Measurements from ENCODE around the gene TMEM237.
A peak's percentile ranks its signal among the peaks of the same experiment; 100 is the strongest.

TMEM237 gene

DNA sequence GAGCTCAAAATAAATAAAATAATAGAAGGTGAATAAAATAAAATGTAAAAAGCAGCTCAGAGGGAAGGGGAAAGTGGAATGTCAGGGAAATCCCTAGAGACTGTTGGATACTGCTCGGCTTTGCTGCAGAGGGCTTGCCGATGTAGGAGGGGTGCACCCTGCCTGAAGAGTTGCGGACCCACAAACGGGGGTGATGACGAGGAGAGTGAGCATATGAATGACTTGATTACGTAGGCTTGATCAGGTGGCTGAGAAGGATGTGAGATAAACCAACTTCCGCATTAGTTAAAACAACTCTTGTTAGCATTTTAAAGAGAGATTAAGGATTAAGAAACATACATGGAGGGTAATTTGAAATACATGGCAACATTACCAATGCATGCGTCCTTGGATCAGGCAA lies 21.0 kb upstream of the TMEM237 start:
- no peaks in the 10 kb centered on the region for H3K27me3 ChIP-seq (ENCODE audit: insufficient read depth, low read length)
- H3K36me3 ChIP-seq (ENCODE audit: insufficient read depth, low read length): no peaks in the 10 kb centered on the region
- H3K4me3 ChIP-seq (ENCODE audit: low read length): no peak overlapping the region
- no peak overlapping the region for H3K27ac ChIP-seq (ENCODE audit: low read depth, low read length)
- WGBS: 82% methylated on average over 8 of the region's 8 CpGs
- no peak overlapping the region for H3K9ac ChIP-seq (ENCODE audit: low read depth, low read length)
- H3K9me3 ChIP-seq (ENCODE audit: insufficient read depth, low read depth, low read length): no peaks in the 10 kb centered on the region
- H3K4me1 ChIP-seq (ENCODE audit: insufficient read depth, low read length): no peaks in the 10 kb centered on the region

DNA sequence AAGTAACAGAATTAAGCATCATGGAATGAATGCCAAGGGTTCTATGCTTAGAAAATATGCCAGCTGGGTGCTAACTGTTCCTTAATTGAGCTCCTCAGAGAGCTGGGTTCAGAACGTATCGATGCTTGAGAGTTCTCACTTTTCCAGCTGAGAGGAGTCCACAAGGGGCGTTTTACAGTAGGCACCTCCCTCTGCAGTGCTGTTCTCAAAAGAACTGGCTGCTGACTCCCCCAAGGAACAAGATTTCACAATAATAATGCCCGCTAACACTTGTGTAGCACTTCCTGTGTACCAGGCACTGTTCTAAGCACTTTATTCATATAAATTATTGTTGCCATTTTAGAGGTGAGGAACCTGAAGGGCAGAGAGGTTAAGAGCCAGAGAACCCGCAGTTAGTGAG lies 18.1 kb upstream of the TMEM237 start:
- Histone ChIP-seq H3K9ac (ENCODE audit: low read depth, low read length) (no peak overlapping the region), H3K9me3 (ENCODE audit: insufficient read depth, low read depth, low read length) (no peaks in the 10 kb centered on the region), H3K4me1 (ENCODE audit: insufficient read depth, low read length) (no peaks in the 10 kb centered on the region)

DNA sequence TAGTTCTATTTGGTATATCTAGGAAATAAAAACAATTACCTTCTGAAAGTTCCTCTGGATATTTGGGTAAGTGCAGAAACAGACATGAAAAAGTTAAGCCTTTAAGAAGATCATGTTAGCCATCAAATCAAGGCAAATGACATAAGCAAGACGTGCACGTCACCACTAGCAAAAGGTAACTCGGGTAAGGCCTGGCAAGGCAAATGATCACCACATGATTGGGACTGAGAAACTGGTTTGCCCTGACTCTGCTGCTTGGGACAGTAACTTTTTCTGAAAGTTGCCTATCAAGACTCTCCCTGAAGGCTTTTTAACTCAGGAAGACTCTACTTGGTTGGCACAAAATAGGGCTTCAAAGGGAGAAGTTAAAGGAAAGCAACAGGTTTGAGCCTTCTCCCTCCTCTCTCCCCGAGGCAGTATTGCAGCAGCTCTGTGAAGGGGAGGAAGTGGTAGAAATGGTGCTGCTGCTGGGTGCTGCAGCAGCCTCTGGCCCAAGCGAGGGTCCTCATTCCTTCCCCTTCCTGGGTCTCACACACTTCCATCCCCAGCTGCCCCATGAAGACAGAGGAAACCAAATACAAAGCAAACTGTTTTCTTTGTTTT lies 17.1 kb upstream of the TMEM237 start:
- H3K9me3 ChIP-seq (ENCODE audit: insufficient read depth, low read depth, low read length): no peaks in the 10 kb centered on the region
- H3K27ac ChIP-seq (ENCODE audit: low read depth, low read length): no peak overlapping the region
- H3K4me1 ChIP-seq (ENCODE audit: insufficient read depth, low read length): no peaks in the 10 kb centered on the region
- H3K36me3 ChIP-seq (ENCODE audit: insufficient read depth, low read length): no peaks in the 10 kb centered on the region
- H3K27me3 ChIP-seq (ENCODE audit: insufficient read depth, low read length): no peaks in the 10 kb centered on the region
- 85% methylated on average over 4 of the region's 5 CpGs for WGBS
- no peak overlapping the region for H3K9ac ChIP-seq (ENCODE audit: low read depth, low read length)
- no peak overlapping the region for H3K4me3 ChIP-seq (ENCODE audit: low read length)

More for the DNA sequence above, 18.1 kb upstream of the TMEM237 start:
- Histone ChIP-seq H3K4me3 (ENCODE audit: low read length) (no peak overlapping the region), H3K27me3 (ENCODE audit: insufficient read depth, low read length) (no peaks in the 10 kb centered on the region), H3K27ac (ENCODE audit: low read depth, low read length) (no peak overlapping the region), H3K36me3 (ENCODE audit: insufficient read depth, low read length) (no peaks in the 10 kb centered on the region)
- WGBS: 72% methylated on average over 5 of the region's 5 CpGs

DNA sequence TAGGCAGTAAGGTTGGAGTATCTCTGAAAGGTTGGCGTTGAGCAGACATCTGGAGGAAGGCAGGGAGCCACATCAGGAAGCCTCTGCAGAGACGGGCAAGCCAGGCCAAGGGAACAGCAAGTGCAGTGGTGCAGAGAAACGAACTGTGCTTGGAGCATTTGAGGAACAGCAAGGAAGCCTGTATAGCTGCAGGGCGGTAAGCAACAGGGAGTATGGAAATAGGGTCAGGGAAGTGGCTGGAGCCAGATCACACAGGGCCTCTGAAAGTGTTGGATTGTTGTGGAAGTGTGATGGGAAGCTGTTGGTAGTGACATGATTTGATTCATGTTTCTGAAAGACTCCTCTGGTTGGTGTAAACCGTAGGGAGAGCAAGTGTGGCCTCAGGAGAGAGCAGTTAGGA lies 13.4 kb upstream of the TMEM237 start:
- Histone ChIP-seq H3K9me3 (ENCODE audit: insufficient read depth, low read depth, low read length) (no peaks in the 10 kb centered on the region), H3K27ac (ENCODE audit: low read depth, low read length) (no peak overlapping the region), H3K36me3 (ENCODE audit: insufficient read depth, low read length) (no peaks in the 10 kb centered on the region), H3K27me3 (ENCODE audit: insufficient read depth, low read length) (no peaks in the 10 kb centered on the region), H3K4me1 (ENCODE audit: insufficient read depth, low read length) (no peaks in the 10 kb centered on the region), H3K4me3 (ENCODE audit: low read length) (no peak overlapping the region), H3K9ac (ENCODE audit: low read depth, low read length) (no peak overlapping the region)
- WGBS: 67% methylated on average over 5 of the region's 5 CpGs

DNA sequence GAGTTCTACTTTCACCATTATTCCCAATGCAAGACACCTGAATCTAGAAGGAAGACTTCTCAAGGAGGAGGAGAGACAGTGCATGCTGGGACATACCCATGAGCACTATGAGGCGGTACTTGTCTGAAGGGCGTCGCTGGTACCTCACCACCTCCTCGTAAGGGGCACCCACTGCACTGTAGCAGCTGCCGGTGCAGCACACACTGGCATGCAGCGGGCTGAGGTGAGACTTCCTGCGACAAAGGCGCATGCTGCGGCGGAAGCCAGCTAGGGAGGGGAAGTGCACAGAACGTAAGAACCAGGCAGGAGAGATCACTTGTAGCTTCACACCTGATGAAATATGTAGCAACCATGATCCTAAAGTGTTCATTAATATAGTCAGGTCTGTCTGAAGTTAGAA lies 12.8 kb upstream of the TMEM237 start:
- WGBS: 95% methylated on average over 11 of the region's 11 CpGs

DNA sequence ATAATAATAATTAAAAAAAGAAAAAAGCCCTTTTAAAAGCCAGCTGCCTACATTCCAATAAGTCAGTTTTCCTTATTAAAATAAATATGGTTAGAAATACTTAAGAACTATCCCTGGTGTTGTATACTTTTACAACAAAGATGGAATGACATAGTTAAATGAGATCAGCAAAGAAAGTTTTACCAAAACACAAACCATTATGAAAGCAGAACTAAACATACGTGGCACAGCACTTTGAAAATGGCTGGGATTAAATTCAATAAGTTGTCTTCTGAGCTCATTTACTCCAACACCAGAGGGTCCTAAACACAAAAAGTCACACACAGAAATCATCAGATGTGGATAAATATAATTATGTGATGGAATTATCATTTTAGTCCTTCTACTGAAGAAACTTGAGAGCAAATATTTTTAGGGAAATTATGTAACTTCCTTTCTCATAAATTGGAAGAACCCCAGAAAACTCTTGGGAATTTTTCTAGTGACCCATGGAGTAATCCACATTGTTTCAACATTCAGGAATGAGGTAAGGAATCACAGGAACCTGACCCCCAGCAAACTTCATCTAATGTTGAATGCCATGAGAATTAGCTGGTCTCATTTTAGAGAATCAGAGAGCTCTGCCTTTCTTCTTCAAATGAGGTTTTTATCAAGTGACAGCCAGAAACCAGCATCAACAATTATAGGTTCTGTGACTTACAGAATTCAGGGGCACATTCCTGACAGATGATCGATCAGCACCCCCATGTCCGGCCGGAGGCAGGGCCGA lies 11.5 kb upstream of the TMEM237 start:
- 94% methylated on average over 5 of the region's 5 CpGs for WGBS
- H3K36me3 ChIP-seq (ENCODE audit: insufficient read depth, low read length): no peaks in the 10 kb centered on the region
- no peak overlapping the region for H3K27ac ChIP-seq (ENCODE audit: low read depth, low read length)
- no peak overlapping the region for H3K9ac ChIP-seq (ENCODE audit: low read depth, low read length)
- H3K9me3 ChIP-seq (ENCODE audit: insufficient read depth, low read depth, low read length): no peaks in the 10 kb centered on the region
- H3K4me1 ChIP-seq (ENCODE audit: insufficient read depth, low read length): no peaks in the 10 kb centered on the region
- no peak overlapping the region for H3K4me3 ChIP-seq (ENCODE audit: low read length)
- H3K27me3 ChIP-seq (ENCODE audit: insufficient read depth, low read length): no peaks in the 10 kb centered on the region

More for the DNA sequence above, 12.8 kb upstream of the TMEM237 start:
- H3K9ac ChIP-seq (ENCODE audit: low read depth, low read length): no peak overlapping the region
- no peaks in the 10 kb centered on the region for H3K4me1 ChIP-seq (ENCODE audit: insufficient read depth, low read length)
- H3K27ac ChIP-seq (ENCODE audit: low read depth, low read length): no peak overlapping the region
- H3K27me3 ChIP-seq (ENCODE audit: insufficient read depth, low read length): no peaks in the 10 kb centered on the region
- H3K9me3 ChIP-seq (ENCODE audit: insufficient read depth, low read depth, low read length): no peaks in the 10 kb centered on the region
- no peak overlapping the region for H3K4me3 ChIP-seq (ENCODE audit: low read length)
- H3K36me3 ChIP-seq (ENCODE audit: insufficient read depth, low read length): no peaks in the 10 kb centered on the region

DNA sequence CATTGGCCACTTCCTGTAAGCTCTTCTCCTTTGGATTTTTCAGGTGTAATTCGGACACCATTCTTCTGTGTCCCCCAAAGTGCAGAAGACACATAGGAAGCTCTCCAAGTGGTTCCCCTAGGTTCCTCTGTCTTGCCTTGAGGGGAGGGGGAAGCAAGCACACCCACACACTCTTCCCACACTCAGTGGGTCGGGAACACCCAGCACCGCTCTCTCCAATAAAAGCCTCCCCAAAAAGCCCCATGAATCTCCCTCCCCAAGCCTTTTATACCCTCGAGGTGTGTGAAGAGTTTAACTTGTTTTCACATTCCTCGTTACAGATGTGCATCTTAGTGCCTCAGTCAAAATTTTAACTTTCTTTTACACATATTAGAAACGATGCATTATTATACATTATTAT lies 9.9 kb upstream of the TMEM237 start:
- 89% methylated on average over 5 of the region's 6 CpGs for WGBS
- Histone ChIP-seq H3K27ac (ENCODE audit: low read depth, low read length) (no peak overlapping the region), H3K9ac (ENCODE audit: low read depth, low read length) (no peak overlapping the region), H3K9me3 (ENCODE audit: insufficient read depth, low read depth, low read length) (no peaks in the 10 kb centered on the region), H3K36me3 (ENCODE audit: insufficient read depth, low read length) (no peaks in the 10 kb centered on the region), H3K4me3 (ENCODE audit: low read length) (no peak overlapping the region), H3K4me1 (ENCODE audit: insufficient read depth, low read length) (no peaks in the 10 kb centered on the region), H3K27me3 (ENCODE audit: insufficient read depth, low read length) (no peaks in the 10 kb centered on the region; the same call in 1 of the 2 replicates)

DNA sequence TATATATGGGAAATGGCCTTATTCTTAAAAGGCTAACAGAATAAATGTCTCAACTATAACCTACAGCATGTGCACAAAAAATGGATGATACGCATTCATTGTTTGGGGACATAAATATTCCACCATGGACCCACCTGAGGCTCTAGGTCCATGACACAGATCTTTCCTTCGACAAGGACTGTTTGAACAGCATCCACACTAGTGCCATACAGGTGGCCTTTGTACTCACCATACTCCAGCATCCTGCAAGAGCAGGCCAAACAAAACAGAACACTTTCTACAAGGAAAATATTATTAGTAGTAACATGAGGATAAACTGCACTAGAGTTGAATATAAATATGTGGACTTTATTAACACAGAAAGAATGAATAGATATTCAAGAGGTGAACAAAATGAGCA lies 6.1 kb upstream of the TMEM237 start:
- H3K4me1 ChIP-seq (ENCODE audit: insufficient read depth, low read length): 0 out of 2 replicates have a peak, but pooled peaks cover under 1% of the 10 kb centered on the region
- 90% methylated on average over 2 of the region's 2 CpGs for WGBS
- H3K36me3 ChIP-seq (ENCODE audit: insufficient read depth, low read length): no peaks in the 10 kb centered on the region
- H3K27ac ChIP-seq (ENCODE audit: low read depth, low read length): no peak overlapping the region
- no peak overlapping the region for H3K9ac ChIP-seq (ENCODE audit: low read depth, low read length)
- H3K9me3 ChIP-seq (ENCODE audit: insufficient read depth, low read depth, low read length): no peaks in the 10 kb centered on the region
- no peaks in the 10 kb centered on the region; the same call in 1 of the 2 replicates for H3K27me3 ChIP-seq (ENCODE audit: insufficient read depth, low read length)
- H3K4me3 ChIP-seq (ENCODE audit: low read length): no peak overlapping the region

DNA sequence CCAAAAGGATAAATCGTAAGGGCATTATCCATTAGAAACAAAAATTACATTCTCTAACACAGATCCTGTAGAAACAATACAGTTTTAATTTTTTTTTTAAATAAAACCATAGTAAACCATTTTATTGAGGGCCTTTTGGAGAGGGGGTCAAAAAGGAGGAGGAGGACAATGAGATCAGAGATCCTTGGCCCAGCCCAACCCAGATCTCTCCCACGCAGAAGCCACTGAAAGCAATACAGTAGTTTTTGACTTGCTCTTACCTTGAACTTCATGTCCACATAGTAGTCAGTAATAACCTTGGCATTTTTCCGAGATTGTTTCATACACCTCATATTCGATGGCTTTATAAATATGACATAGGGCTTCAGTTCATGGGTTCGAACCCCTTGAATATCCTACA lies 4.1 kb upstream of the TMEM237 start:
- WGBS: 86% methylated on average over 3 of the region's 5 CpGs
- Histone ChIP-seq H3K27me3 (ENCODE audit: insufficient read depth, low read length) (no peaks in the 10 kb centered on the region; the same call in 1 of the 2 replicates), H3K36me3 (ENCODE audit: insufficient read depth, low read length) (no peaks in the 10 kb centered on the region), H3K4me3 (ENCODE audit: low read length) (no peak overlapping the region), H3K27ac (ENCODE audit: low read depth, low read length) (no peak overlapping the region), H3K9me3 (ENCODE audit: insufficient read depth, low read depth, low read length) (no peaks in the 10 kb centered on the region), H3K4me1 (ENCODE audit: insufficient read depth, low read length) (peaks cover 11% of the 10 kb centered on the region), H3K9ac (ENCODE audit: low read depth, low read length) (no peak overlapping the region)

DNA sequence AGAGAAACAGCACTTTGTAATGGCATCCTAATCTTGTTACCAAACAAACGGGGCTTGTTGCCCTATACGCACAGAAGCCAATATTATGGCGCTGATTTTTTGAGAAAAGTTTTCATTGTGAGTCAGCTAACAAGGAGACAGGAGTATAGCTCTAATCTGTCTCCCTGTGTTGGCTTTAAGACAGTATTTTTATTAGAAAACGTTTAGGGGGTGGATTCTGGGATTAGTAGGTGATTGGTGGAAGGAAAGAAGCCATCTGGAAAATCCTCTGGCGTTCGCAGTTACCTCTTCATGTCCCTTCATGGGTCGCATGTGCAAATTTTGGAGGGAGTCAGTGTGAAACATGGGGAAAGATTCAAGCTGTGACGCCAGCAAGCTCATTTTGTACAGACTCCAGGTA lies 698 bp upstream of the TMEM237 start:
- peaks cover 3% of the 10 kb centered on the region; the same call in 1 of the 2 replicates for H3K36me3 ChIP-seq (ENCODE audit: insufficient read depth, low read length)
- WGBS: 69% methylated on average over 8 of the region's 8 CpGs
- H3K27me3 ChIP-seq (ENCODE audit: insufficient read depth, low read length): no peaks in the 10 kb centered on the region
- peak overlapping the region; percentile 87 for H3K4me3 ChIP-seq (ENCODE audit: low read length)
- H3K27ac ChIP-seq (ENCODE audit: low read depth, low read length): no peak overlapping the region
- peaks cover 16% of the 10 kb centered on the region for H3K4me1 ChIP-seq (ENCODE audit: insufficient read depth, low read length)
- H3K9me3 ChIP-seq (ENCODE audit: insufficient read depth, low read depth, low read length): no peaks in the 10 kb centered on the region
- no peak overlapping the region; the same call in 1 of the 2 replicates for H3K9ac ChIP-seq (ENCODE audit: low read depth, low read length)

DNA sequence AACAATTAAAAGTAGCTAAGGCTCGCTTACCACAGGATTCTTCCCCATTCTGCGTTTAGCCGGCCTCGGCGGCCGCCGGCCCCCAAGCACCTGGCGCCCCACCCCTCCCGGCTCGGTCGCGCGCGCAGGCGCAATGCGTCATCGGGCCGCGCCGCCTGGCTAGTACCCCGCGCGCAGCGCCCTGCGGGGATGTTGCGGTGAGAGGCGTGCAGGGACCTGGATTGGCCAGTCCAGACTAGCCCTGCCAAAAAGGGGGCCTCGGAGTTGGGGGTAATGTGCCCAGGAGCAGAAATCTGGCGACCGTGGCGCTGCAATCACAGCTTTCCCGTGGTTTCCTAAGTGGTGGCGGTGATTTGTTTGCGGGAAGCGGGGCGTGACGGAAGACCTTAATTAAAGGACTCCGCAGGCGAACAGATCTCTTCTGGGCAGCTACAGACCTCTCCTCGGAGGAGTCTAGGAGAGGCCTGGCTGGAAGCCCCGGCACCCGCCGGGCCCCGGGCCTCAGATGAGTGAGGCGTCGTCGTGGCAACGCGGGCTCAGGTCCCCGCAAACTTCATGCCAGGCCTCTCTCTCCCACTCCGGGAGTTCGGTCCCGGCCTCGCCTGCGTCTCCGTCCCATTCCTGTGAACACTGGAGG lies 606 bp downstream of the TMEM237 start:
- H3K4me1 ChIP-seq (ENCODE audit: insufficient read depth, low read length): peaks cover 16% of the 10 kb centered on the region

More for the DNA sequence above, 606 bp downstream of the TMEM237 start:
- no peaks in the 10 kb centered on the region for H3K9me3 ChIP-seq (ENCODE audit: insufficient read depth, low read depth, low read length)
- peak overlapping the region; percentile 86 for H3K27ac ChIP-seq (ENCODE audit: low read depth, low read length)
- H3K4me3 ChIP-seq (ENCODE audit: low read length): peak overlapping the region; percentile 87
- peaks cover 16% of the 10 kb centered on the region for H3K36me3 ChIP-seq (ENCODE audit: insufficient read depth, low read length)
- H3K27me3 ChIP-seq (ENCODE audit: insufficient read depth, low read length): no peaks in the 10 kb centered on the region
- H3K9ac ChIP-seq (ENCODE audit: low read depth, low read length): peak overlapping the region; percentile 87
- under 1% methylated on average over 56 of the region's 56 CpGs for WGBS

All from HUES64 (cell line).